CD4-positive, alpha-beta T cell treated with Interleukin-2 at 100 ng/mL for 4 hours (primary cell): ENCODE results near the gene HNRNPUL1.
A peak's percentile ranks its signal among the peaks of the same experiment; 100 is the strongest.
"Not testable (repeated sequence)": the region's sequence is repeated elsewhere in the genome, so short reads cannot be mapped to it uniquely, and the experiment has no call there.

Source experiments
- DNase-seq: peaks from one replicate; pipeline ENCODE4 v3.0.0-alpha.2; 2020; ENCODE audit warnings: low spot score

HNRNPUL1 gene

GRCh38 chr19:41325947-41326706, 62.0 kb downstream of the HNRNPUL1 start:
- no peak for DNase-seq

DNA sequence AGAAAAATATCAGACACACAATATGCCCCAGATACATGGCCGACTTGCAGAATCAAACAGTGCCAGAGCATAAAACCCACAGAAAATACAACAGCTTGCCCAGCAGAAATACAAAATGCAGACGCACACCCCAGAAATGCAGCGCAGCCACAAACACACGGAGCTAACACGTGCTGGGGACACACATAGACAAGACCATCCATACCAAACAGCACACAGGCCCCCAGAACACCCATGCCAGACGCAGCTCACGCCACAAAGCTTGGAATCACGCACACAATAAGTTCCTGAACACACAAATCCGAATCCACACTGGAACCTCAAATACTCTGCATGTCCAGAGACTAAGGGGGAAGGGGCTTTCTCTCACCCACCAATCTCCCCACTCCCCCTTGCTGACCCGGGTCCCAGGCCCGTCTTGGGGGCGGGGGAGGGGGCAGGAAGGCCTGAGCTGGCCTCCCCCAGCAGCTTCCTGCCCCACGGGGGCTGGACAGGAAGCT, 63.0 kb downstream of the HNRNPUL1 start:
- DNase-seq: no peak

GRCh38 chr19:41327576-41328156, 63.5 kb downstream of the HNRNPUL1 start:
- DNase-seq: peak; percentile 88

- no peak for DNase-seq
These were observed 64.1 kb downstream of the HNRNPUL1 start for GRCh38 chr19:41328157-41328841.

- no peak for DNase-seq
These were observed 64.7 kb downstream of the HNRNPUL1 start for GRCh38 chr19:41328842-41329225.

- DNase-seq: no peak
These were observed 66.3 kb downstream of the HNRNPUL1 start for GRCh38 chr19:41330481-41330880.

- no peak for DNase-seq
These were observed 66.9 kb downstream of the HNRNPUL1 start for GRCh38 chr19:41330946-41331678.

DNA sequence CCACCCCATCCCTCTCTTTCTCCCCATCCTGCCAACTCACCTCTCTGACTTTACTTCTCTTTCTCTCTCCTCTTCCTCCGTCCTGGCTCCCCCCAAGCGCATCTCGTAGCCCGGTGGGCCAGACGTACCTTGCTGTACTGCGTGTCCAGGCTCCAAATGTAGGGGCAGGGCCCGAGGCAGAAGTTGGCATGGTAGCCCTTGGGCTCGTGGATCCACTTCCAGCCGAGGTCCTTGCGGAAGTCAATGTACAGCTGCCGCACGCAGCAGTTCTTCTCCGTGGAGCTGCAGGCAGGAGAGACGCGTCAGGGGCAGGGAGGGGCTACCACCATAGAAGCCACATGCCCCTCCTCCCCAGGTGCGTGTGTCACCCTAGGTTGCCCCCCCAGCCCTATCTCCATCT, 67.8 kb downstream of the HNRNPUL1 start:
- no peak for DNase-seq

DNA sequence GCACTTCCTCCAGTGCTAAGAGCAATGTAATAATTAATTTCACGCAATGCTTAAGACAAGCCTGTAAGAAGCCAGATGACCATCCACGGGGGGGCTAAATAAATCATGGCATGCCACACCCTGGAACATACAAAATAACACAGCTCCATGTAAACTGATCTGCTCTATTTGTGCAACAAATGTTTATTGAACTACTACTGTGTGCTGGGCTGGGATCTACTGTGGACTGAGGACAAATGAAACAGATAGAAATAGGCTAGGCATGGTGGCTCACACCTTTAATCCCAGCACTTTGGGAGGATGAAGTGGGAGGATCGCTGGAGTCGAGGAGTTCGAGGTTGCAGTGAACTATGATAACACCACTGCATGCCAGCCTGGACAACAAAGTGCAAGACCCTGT, 68.3 kb downstream of the HNRNPUL1 start:
- DNase-seq: no peak

GRCh38 chr19:41334793-41335192, 70.6 kb downstream of the HNRNPUL1 start:
- DNase-seq: no peak

GRCh38 chr19:41335467-41335866, 71.3 kb downstream of the HNRNPUL1 start:
- DNase-seq: no peak

- DNase-seq: no peak
These were observed 75.8 kb downstream of the HNRNPUL1 start for GRCh38 chr19:41339936-41340335.

- DNase-seq: no peak
These were observed 77.7 kb downstream of the HNRNPUL1 start for GRCh38 chr19:41341669-41342490.

DNA sequence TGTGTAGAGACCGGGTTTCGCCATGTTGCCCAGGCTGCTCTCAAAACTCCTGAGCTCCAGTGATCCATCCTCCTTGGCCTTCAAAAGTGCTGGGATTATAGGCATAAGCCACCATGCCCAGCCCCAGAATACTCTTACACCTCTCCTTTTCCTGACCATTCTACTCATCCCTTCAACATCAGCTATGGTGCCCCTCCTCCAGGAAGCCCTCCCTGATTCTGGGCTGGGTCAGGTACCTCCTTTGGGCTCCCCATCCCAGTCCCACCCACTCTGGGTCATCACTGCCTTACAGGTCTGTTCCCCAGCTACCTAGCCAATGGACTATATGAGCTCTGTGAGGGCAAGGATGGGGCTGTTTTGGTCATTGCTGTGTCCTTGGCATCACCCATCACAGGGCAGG, 80.0 kb downstream of the HNRNPUL1 start:
- no peak for DNase-seq

- not testable (repeated sequence) for DNase-seq
These were observed 82.7 kb downstream of the HNRNPUL1 start for GRCh38 chr19:41346916-41347315.

GRCh38 chr19:41350735-41351338, 86.7 kb downstream of the HNRNPUL1 start:
- DNase-seq: no peak

GRCh38 chr19:41351339-41352245, 87.4 kb downstream of the HNRNPUL1 start:
- peak; percentile 87 for DNase-seq

GRCh38 chr19:41352279-41352608, 88.1 kb downstream of the HNRNPUL1 start:
- DNase-seq: no peak

DNA sequence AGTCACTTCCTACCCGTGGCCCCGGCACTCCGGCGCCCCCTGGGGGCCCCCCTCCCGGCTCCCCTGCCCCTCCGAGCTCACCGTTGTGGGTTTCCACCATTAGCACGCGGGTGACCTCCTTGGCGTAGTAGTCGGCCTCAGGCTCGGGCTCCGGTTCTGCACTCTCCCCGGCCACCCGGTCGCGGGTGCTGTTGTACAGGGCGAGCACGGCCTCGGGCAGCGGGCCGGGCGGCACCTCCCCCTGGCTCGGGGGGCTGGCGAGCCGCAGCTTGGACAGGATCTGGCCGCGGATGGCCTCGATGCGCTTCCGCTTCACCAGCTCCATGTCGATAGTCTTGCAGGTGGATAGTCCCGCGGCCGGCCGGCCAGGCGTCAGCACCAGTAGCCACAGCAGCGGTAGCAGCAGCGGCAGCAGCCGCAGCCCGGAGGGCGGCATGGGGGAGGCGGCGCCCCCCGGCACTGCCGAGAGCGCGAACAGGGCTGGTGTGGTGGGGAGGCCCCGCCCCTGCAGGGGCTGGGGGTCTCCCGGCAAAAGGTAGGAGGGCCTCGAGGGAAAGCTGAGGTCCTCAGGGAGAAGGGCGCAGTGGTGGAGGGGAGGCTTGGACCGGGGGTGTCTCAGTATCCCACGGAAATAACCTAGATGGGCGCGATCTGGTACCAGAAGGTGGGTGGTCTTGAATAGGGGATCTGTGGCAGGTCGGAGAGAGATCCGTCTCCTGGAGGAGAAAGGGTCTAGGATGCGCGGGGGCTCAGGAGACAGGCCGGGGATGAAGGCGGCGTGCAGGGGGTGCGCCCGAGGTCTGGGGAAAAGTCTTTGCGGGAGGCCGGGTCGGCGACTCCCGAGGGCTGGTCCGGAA, 88.7 kb downstream of the HNRNPUL1 start:
- DNase-seq: peak; percentile 76
